Fibroblast of skin of right quadriceps (primary cell): ENCODE measurements around the gene SPINT2.

ENCODE experiments used
- DNase-seq: peaks from one replicate; pipeline ENCODE4 v3.0.0-alpha.2; 2013

SPINT2 gene

GRCh38 chr19:38268539-38268938 is 4.2 kb downstream of the SPINT2 start:
- DNase-seq = no peak

- no peak for DNase-seq
Observed at GRCh38 chr19:38270587-38271167, 6.3 kb downstream of the SPINT2 start.

DNA sequence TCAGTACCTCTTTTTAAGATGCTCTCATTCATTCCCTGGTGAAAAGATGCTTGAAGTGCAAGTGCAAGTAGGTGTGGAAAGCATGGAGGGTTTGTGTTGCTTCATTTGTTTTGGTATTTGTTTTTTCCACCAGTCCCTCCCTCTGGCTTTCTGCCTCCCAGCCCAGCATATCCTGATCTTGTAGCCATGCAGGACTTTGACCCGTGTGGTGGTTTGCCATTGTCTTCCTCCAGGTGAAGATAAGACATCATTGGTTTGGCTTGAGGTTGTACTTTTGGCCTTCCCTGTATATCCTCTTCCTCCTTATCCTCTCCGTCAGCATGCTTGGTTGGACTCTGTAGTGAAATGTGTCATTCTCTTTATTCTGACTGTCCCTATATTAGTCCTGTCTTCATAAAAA is 9.1 kb downstream of the SPINT2 start:
- no peak for DNase-seq

DNA sequence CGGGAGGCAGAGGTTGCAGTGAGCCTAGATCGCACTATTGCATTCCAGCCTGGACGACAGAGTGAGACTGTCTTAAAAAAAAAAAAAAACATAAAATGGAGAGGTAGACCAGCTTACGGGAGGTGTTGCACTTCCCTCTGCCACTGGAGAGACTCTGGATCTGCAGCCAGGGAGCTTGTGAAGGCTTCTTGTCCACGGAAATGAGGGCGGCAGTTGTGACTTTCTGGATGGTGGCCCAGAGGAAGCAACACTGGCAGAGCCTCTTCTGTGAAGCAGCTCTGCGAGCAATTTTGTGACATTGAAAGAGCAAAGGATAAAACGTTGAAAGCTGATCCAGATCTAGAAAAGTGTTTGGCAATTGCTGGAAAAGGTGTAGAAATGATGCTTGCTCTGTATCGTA is 10.4 kb downstream of the SPINT2 start:
- no peak for DNase-seq

- no peak for DNase-seq
Observed at GRCh38 chr19:38276942-38277517, 12.7 kb downstream of the SPINT2 start.

DNA sequence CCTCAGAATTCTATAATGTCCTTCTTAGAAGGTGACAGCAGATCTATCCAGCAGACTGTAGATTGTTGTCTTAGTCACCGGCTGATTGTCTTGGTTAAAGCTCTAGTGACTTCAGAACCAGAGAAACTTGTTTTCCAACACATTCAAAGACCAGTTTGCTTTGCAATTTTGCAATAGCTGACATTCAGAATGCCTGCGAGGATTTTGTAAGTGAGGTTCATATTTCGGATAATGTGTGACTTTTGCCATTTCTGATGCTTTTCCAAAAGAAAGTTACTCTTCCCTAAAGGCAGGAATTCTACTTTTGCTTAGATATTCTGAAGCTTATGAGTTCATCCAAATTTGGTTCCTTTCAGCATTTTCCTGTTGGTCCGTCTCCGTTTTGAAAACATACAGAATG is 13.2 kb downstream of the SPINT2 start:
- DNase-seq = no peak

- peak; percentile 49 for DNase-seq
Observed at GRCh38 chr19:38277969-38278680, 13.8 kb downstream of the SPINT2 start.

GRCh38 chr19:38278751-38279150 is 14.4 kb downstream of the SPINT2 start:
- DNase-seq = no peak

DNA sequence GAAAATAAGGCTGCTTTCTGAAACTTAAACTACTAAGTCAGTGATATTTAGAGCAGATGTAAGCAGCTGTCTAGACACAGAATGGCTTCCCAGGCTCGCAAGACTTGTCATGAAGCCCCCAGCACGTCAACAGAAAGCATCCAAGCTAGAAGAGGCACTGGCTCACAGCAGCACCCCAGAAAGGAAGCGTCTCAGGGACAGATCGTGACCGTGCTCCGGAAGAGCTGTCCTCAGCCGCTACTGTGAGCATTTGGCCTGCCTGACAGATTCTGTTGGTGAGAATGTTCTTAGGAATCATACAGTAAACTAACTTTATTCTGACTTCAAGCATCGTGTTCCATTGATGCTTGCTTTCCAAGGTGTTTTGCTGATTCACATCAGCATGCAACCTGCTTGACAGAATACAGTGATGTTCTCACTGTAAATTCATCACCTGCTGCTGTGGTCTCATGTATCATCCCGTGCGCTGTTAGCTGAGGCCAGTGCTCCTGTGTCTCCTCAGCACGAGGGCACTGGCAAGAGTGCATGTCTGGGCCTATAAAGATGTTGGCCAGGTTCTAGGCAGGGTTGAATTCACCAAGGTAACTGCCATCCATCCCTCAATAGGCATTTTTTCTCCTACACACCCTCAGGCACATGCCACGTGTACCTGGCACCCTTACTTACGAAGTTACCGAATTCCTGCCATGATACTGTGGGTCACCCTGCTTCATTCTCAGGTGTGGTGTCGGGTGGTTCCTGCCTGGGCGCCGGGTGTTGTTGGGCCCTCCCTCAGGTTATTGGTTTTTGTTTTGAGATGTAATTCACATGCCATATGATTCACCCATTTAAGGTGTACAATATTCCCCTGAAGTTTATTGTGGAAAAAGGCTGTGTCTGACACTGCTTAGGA is 15.9 kb downstream of the SPINT2 start:
- DNase-seq = no peak

DNA sequence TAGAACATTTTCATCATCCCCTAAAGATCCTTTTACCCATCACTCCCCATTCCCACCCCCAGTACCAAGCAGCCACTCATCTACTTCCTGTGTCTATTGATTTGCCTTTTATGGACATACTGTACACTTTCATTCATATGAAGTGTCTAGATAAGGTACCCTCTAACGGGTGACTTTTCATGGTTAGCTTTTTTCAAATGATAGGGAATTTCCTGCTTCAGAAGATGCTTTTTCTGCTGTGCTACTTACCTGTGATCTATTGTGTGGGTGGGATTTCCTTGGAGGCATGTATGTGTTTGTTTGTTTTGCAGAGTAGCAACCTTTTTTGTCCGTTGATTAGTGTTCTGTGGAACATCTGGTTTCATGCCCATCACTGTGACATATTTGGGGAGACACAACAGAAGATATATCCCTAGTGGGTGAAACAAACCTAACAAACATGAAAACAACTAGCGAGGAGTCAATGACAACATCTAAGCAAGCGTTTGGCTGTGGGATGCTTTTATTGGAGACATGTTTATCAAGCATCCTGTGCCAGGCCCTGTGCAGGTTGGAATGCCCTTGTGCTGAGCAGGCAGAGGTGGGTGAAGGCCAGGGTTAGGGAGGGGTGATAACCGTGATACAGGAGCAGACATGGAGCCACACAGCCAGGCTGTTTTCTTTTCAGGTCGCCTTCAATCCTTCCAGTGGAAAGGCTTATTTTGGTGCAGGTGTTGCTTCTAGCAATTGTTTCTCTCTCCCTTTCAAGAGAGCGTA is 17.6 kb downstream of the SPINT2 start:
- DNase-seq = no peak

GRCh38 chr19:38283271-38283670 is 18.9 kb downstream of the SPINT2 start:
- no peak for DNase-seq

GRCh38 chr19:38284422-38284821 is 20.0 kb downstream of the SPINT2 start:
- no peak for DNase-seq

DNA sequence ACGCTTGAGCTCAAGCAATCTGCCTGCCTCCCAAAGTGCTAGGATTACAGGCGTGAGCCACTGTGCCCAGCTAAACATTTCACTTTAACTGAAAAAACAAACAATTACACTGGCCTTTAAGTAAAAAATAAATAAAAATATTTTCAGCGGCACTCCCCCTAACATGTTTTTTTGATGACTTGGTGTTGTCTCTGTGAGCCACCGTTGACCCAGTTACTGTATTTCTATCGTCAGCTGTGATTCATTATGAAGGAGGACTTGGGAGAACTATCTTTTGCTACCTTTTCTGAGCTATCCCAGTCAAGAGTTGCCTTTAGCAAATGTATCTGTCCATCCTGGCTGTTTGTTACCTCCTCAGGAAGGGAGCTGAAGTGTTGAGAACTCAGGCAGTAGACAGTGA is 21.2 kb downstream of the SPINT2 start:
- DNase-seq = no peak

GRCh38 chr19:38287604-38288003 is 23.2 kb downstream of the SPINT2 start:
- no peak for DNase-seq

- DNase-seq = no peak
Observed at GRCh38 chr19:38288123-38288855, 23.9 kb downstream of the SPINT2 start.

DNA sequence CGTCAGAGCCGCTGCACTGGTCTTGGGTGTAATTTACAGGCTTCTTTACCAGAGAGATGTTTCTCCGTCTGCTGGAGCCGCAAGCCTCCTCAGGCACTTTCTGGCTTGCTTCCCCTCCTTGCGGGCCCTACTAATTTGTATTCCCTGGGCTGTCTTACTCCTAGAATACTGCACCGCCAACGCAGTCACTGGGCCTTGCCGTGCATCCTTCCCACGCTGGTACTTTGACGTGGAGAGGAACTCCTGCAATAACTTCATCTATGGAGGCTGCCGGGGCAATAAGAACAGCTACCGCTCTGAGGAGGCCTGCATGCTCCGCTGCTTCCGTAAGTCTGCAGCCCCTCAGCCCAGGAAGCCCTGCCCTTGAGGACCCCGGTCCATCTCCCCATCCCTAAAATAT is 25.6 kb downstream of the SPINT2 start:
- no peak for DNase-seq

GRCh38 chr19:38290631-38291147 is 26.3 kb downstream of the SPINT2 start:
- peak; percentile 81 for DNase-seq

GRCh38 chr19:38291855-38292254 is 27.5 kb downstream of the SPINT2 start:
- no peak for DNase-seq

DNA sequence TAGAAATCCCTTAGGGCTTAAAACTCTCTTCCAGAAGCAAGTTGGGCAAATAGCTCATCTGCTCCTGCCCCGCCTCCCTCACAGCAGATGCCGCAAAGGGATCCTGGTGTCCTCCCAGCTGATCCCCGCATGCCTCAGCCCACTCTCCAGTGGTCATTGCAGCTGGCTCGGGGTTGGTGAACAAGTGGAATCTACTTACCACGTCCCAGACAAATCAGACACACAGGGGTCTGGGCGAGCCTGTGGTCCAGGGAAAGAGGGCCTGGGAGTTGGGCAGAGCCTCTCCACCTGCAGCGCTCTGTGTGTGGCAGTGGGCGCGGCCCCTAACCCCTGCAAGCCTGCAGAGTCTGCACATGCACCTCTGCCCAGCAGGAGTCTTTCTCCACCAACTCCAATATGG is 28.9 kb downstream of the SPINT2 start:
- no peak for DNase-seq

- DNase-seq = no peak
Observed at GRCh38 chr19:38294090-38294489, 29.7 kb downstream of the SPINT2 start.

DNA sequence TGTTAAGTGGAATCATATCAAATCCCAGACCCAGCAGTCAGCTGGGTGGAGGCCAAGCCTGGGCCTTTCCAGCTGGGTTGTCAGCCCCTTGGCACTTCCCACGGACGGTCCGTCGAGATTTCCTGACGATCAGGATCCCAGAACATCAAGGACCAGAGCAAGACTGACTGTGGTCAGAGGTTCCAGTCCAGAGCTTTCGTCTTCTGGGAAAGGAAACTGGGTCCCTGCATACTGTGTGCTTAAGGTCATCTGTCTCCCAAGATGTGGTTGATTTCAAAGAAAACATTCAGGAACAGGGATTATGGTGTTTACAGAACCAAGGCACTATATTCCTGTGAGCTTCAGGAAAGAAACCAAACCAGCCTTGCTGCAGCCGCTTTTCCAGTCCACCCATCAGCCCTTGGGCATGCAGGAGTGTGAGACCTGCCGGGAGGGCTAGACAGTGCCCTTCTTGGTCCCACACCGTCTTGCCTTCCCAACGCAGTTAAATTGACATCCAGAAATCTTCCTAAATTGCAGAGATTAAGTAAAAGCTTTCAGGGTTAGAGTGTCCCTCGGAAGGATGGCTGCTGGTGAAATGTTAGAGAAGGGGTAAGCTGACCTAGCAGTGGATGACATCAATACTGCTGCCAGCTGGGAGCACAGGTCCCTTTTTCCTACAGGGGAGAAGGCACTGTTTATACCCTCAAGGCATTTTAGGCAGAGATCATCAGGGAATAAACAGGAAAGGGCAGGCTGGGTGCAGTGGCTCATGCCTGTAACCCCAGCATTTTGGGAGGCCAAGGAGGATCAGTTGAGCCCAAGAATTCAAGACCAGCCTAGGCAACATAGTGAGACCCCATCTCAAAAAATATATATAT is 34.7 kb downstream of the SPINT2 start:
- no peak for DNase-seq
